Mucosa of descending colon (tissue), 3 donors: Measurements from ENCODE around the gene SLC2A10. TPM values are rescaled to one million over a fixed set of nuclear protein-coding genes. Genes with fewer than 3 reads are reported as not detected.

Experiments
- ATAC-seq: fragments of 200-7000 bp; cut with Tn5 transposase; one replicate; pipeline ENCODE4 v1.9.1; 2020; ENCODE audit warnings: mild to moderate bottlenecking, moderate library complexity
- DNase-seq, 3 donors: peaks; one replicate each; pipeline ENCODE4 v3.0.0-alpha.2; 2020
- H3K36me3 ChIP-seq: fragments of 200-600 bp; one replicate; pipeline ENCODE4 v1.8.0; 2021; ENCODE audit warnings: low read depth, mild to moderate bottlenecking
- H3K4me1 ChIP-seq: fragments of 200-600 bp; one replicate; pipeline ENCODE4 v1.8.0; 2021; ENCODE audit warnings: low read depth, mild to moderate bottlenecking
- H3K4me3 ChIP-seq: fragments of 200-600 bp; one replicate; pipeline ENCODE4 v1.8.0; 2021; ENCODE audit warnings: mild to moderate bottlenecking
- H3K9me3 ChIP-seq: fragments of 200-600 bp; one replicate; pipeline ENCODE4 v1.8.0; 2021; ENCODE audit warnings: mild to moderate bottlenecking
- CTCF ChIP-seq: fragments of 200-600 bp; IDR thresholded peaks from one replicate; pipeline ENCODE4 v1.8.0; 2022; ENCODE audit warnings: antibody characterized with exemption, mild to moderate bottlenecking
- intact Hi-C, 2 donors: fragments of 100-400 bp; cut with DNase I in 1 of 2; cut with micrococcal nuclease in 1 of 2; formaldehyde crosslinking; loops; one replicate each; pipeline versions ENCODE4 v1.11.0 to v1.11.1; 2022; cut with DNase I, micrococcal nuclease
- total RNA-seq, 3 donors: library from RNA; stranded (reverse); fragmentation: NEBNext Ultra II Directional in 2 of 3; extraction: Animal tissue kit (Norgen Biotek cat#: 25700) in 2 of 3; gene quantifications; one replicate each; pipeline versions ENCODE4 v1.2.1 to v1.2.4, GENCODE V29; 2021 to 2023
- donor health status: DM: no; HTN: no; CAD: no; lungs with moderate emphysema.
- donor health status: DM: no; HTN: no; CAD: no.
- donor health status: DM: no; HTN: yes; CAD: no.

The SLC2A10 gene
- total RNA-seq, 3 donors from 2014 or later = 13.4 to 37.5 (median 26.3) TPM

DNA sequence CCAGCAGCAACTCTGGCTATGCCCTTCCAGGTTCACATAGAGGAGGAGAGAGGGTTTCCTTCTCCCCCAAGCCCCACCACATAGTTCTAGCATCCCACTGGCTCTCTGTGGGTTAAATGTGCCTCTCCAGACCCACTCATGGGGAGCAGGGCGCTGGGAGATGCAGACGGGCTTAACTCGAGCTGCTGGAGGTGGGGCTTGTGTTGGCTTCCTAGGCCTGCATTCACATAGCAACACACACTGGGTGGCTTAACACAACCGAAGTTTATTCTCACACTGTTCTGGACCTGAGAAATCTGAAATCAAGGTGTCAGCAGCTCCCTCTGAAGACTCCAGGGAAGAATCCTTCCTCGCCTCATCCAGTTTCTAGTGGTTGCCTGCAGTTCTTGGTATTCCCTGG, 33.6 kb downstream of the SLC2A10 start:
- H3K4me3 ChIP-seq = no peak overlapping the region
- intact Hi-C loops = no loop called here
- no peaks in the 10 kb centered on the region for H3K9me3 ChIP-seq
- ATAC-seq (no peak), DNase-seq (no peak)
- H3K4me1 ChIP-seq = peaks cover 3% of the 10 kb centered on the region
- H3K36me3 ChIP-seq = no peaks in the 10 kb centered on the region
- no peak for TF ChIP-seq CTCF

DNA sequence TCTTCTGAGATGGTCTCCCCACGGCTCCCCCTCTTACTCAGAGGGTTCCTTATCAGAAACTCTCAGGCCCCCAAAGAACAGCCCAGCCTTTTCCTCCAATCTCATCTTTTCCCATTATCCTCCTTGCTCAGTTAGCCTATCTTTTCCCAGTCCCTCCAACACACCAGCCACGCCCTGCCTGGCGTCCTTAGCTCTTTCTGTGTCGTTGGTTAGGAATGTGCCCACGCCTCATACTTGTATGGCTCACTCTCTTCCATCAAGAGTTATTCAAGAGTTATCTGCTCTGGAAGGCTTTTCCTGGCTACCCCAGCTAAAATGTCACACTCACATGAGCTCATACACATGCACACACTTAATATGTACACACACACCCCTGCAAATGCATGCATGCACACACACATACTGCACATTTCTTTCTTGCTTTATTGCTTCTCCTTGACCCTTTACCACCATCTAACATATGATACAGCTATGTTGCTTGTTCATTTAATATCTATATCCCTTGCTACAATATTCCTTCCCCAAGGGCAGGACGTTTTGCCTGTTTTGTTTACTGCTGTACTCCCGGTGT, 37.6 kb downstream of the SLC2A10 start:
- peak in 1 of 3 donors; percentile 19 for DNase-seq
- H3K4me3 ChIP-seq = no peak overlapping the region
- intact Hi-C loops = no loop called here
- no peaks in the 10 kb centered on the region for H3K9me3 ChIP-seq
- TF ChIP-seq CTCF = no peak
- H3K36me3 ChIP-seq = no peaks in the 10 kb centered on the region
- ATAC-seq = peak; percentile 54
- no peaks in the 10 kb centered on the region for H3K4me1 ChIP-seq

DNA sequence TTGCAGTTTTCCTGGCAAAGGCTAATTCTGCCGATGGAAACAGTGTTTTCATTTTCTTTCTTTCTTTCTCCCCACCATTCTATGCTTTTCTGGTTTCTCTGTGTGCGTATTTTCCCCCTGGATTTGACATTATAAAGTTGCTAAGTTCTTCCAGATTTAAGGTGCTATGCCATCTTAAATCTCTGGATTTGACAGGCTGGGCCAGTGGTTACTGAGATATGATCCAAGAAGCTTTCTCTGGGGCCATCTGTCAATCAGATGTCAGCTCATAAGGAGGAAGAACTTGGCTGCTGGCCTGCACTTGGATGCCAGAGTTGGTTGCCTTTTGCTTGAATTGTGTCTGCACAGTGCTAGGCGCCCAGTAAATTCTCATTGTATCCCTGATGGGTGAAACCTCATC, 39.7 kb downstream of the SLC2A10 start:
- Histone ChIP-seq H3K4me3 (no peak overlapping the region), H3K36me3 (no peaks in the 10 kb centered on the region), H3K4me1 (no peaks in the 10 kb centered on the region), H3K9me3 (no peaks in the 10 kb centered on the region)
- ATAC-seq (no peak), DNase-seq (no peak)
- intact Hi-C loops = no loop called here
- TF ChIP-seq CTCF = no peak

GRCh38 chr20:46751856-46752255, 42.4 kb downstream of the SLC2A10 start:
- intact Hi-C loops = no loop called here
- no peaks in the 10 kb centered on the region for H3K4me1 ChIP-seq
- no peak for ATAC-seq
- no peaks in the 10 kb centered on the region for H3K36me3 ChIP-seq
- no peak overlapping the region for H3K4me3 ChIP-seq
- no peak for TF ChIP-seq CTCF
- H3K9me3 ChIP-seq = no peaks in the 10 kb centered on the region
- DNase-seq = no peak

DNA sequence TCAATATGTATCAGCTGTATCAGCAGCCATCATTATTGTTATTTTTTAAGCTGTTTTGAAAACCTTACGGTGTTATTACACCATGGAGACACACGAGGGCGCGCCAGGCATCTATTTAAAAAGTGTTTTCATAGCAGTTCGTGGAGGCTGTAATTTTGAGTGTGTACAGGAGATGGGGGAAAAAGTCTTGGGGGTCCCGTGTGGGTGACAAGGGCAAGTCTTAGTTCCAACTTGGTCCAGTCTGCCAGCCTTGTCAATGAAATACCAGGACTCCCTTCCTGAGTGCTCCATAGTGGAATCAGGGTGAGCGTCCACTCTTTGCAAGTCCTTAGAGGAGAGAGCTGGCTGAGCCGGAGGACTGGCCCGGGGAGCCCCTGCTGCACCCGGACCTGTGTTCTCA, 43.3 kb downstream of the SLC2A10 start:
- peak in 2 of 3 donors; percentile 68 to 71 for DNase-seq
- no peaks in the 10 kb centered on the region for H3K4me1 ChIP-seq
- H3K4me3 ChIP-seq = no peak overlapping the region
- peak; percentile 65 for ATAC-seq
- intact Hi-C loops = no loop called here
- no peaks in the 10 kb centered on the region for H3K36me3 ChIP-seq
- no peaks in the 10 kb centered on the region for H3K9me3 ChIP-seq
- TF ChIP-seq CTCF = peak; percentile 55
